SU-DHL-6 (cell line): ENCODE data around the gene CCDC110.
A peak's percentile ranks its signal among the peaks of the same experiment; 100 is the strongest.

Experiments
- H2AFZ ChIP-seq: fragments of 200-600 bp; sonication (generic); 2 replicates; pipeline ENCODE4 v1.6.1; 2014; ENCODE audit warnings: low read depth, mild to moderate bottlenecking, moderate library complexity, mixed read lengths, antibody characterized with exemption, low read length; ENCODE audit not compliant: severe bottlenecking
- H3F3A ChIP-seq: fragments of 200-600 bp; shearing (Covaris generic); 2 replicates; pipeline ENCODE4 v1.6.0; 2016; ENCODE audit warnings: antibody characterized with exemption, mild to moderate bottlenecking; ENCODE audit not compliant: insufficient read depth
- H3K27ac ChIP-seq: fragments of 200-600 bp; sonication (generic); 2 replicates; pipeline ENCODE4 v1.5.1; 2016; ENCODE audit warnings: low read depth, mild to moderate bottlenecking, low read length, moderate library complexity, mixed read lengths
- H3K27me3 ChIP-seq: fragments of 200-600 bp; sonication (generic), shearing (Covaris generic); 2 replicates; pipeline ENCODE4 v1.6.0; 2014; ENCODE audit warnings: mild to moderate bottlenecking, low read length
- H3K36me3 ChIP-seq: fragments of 200-600 bp; sonication (generic); 2 replicates; pipeline ENCODE4 v1.6.1; 2014; ENCODE audit warnings: mild to moderate bottlenecking, low read length, mixed read lengths
- H3K4me2 ChIP-seq: fragments of 300-600, 200-600 bp; shearing (Covaris generic), sonication (generic); 2 replicates; pipeline ENCODE4 v1.6.0; 2014; ENCODE audit warnings: low read length, low read depth, mild to moderate bottlenecking; ENCODE audit not compliant: poor library complexity, severe bottlenecking
- H3K4me3 ChIP-seq: fragments of 200-600 bp; sonication (generic); 2 replicates; pipeline ENCODE4 v1.5.1; 2014; ENCODE audit warnings: antibody characterized with exemption, low read length, mild to moderate bottlenecking, mixed read lengths; ENCODE audit not compliant: insufficient read depth, poor library complexity, severe bottlenecking
- H3K79me2 ChIP-seq: fragments of 200-600 bp; sonication (generic); 2 replicates; pipeline ENCODE4 v1.6.1; 2014; ENCODE audit warnings: mild to moderate bottlenecking, low read length, moderate library complexity; ENCODE audit not compliant: insufficient read depth
- H3K9ac ChIP-seq: fragments of 200-600 bp; sonication (generic); 2 replicates; pipeline ENCODE4 v1.7.0; 2014; ENCODE audit warnings: mild to moderate bottlenecking, low read length
- H3K9me2 ChIP-seq: fragments of 200-600 bp; sonication (generic); replicated peaks from 2 replicates; pipeline ENCODE4 v1.6.1; 2014; ENCODE audit warnings: low read length; ENCODE audit not compliant: insufficient read depth
- H3K9me3 ChIP-seq: fragments of 200-600 bp; sonication (generic); 2 replicates; pipeline ENCODE4 v1.6.1; 2014; ENCODE audit warnings: low read length, mixed read lengths; ENCODE audit not compliant: insufficient read depth
- H4K20me1 ChIP-seq: fragments of 200-600 bp; sonication (generic); 2 replicates; pipeline ENCODE4 v1.6.1; 2014; ENCODE audit warnings: low read depth, mild to moderate bottlenecking, antibody characterized with exemption, low read length, moderate library complexity, mixed read lengths
- CTCF ChIP-seq: fragments of 200-600 bp; sonication (generic); IDR thresholded peaks from one replicate; pipeline ENCODE4 v1.5.1; 2017; ENCODE audit warnings: antibody characterized with exemption, mild to moderate bottlenecking, low read length, moderate library complexity; ENCODE audit not compliant: insufficient read depth, poor library complexity, severe bottlenecking
- EZH2phosphoT487 ChIP-seq: fragments of 200-600 bp; sonication (generic), shearing (Covaris generic); conservative IDR thresholded peaks from 2 replicates; pipeline ENCODE4 v1.6.1; 2018; ENCODE audit warnings: mild to moderate bottlenecking, antibody characterized with exemption, low read length, moderate library complexity, mixed read lengths

CCDC110 gene

GRCh38 chr4:185471235-185472102, at the start of gene CCDC110:
Gene CCDC110 (minus strand): TSS chr4:185471733. CDS start chr4:185471683, 50 bp downstream.
- TF ChIP-seq CTCF (peak; percentile 24), EZH2phosphoT487 (no peak)
- H3F3A ChIP-seq = peaks cover 47% of the 10 kb centered on the region
- H3K9me3 ChIP-seq = no peaks in the 10 kb centered on the region
- peak within 1 kb of the TSS; percentile 96 for H3K27ac ChIP-seq
- peaks cover 5% of the 10 kb centered on the region; the same call in 1 of the 2 replicates for H3K36me3 ChIP-seq
- H3K4me3 ChIP-seq = peak within 1 kb of the TSS; percentile 97
- no peak within 1 kb of the TSS for H2AFZ ChIP-seq
- no peaks in the 10 kb centered on the region for H3K9me2 ChIP-seq
- no peaks in the 10 kb centered on the region for H4K20me1 ChIP-seq
- H3K27me3 ChIP-seq = no peaks in the 10 kb centered on the region
- peak within 1 kb of the TSS; percentile 100 for H3K9ac ChIP-seq
- peaks cover 56% of the 10 kb centered on the region for H3K79me2 ChIP-seq
- H3K4me2 ChIP-seq = peak within 1 kb of the TSS; percentile 98

- Histone ChIP-seq H3K9me3 (no peaks in the 10 kb centered on the region), H3K9me2 (no peaks in the 10 kb centered on the region), H2AFZ (no peak overlapping the region), H3K4me2 (no peak overlapping the region), H3K27ac (no peak overlapping the region), H4K20me1 (no peaks in the 10 kb centered on the region), H3K9ac (no peak overlapping the region), H3K36me3 (peaks cover 3% of the 10 kb centered on the region; the same call in 1 of the 2 replicates), H3K79me2 (no peaks in the 10 kb centered on the region), H3F3A (no peaks in the 10 kb centered on the region; the same call in 1 of the 2 replicates), H3K27me3 (no peaks in the 10 kb centered on the region), H3K4me3 (no peak overlapping the region)
- TF ChIP-seq CTCF (no peak), EZH2phosphoT487 (no peak)
These were observed 48.6 kb upstream of the CCDC110 start for GRCh38 chr4:185520119-185520518.

DNA sequence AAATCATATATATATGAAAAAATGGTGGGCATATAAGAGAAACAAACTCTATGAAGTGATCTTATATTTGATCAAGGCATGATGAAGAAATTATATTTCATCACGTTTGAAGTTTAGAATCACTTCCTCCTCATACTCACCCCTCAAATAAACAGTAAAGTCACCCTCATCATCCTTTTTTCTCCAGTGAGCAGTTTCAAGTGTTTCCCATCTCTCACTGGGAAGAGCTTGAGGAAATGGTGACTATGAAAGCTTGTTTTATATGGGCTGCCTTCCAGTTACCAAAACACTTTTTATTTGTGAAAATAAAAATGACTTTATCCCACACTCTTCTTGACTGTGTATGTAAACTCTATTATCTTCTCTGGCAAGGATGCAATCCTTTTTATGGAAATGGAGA, 47.0 kb upstream of the CCDC110 start:
- no peak overlapping the region for H3K4me2 ChIP-seq
- H3F3A ChIP-seq = no peaks in the 10 kb centered on the region; the same call in 1 of the 2 replicates
- no peak overlapping the region for H3K9ac ChIP-seq
- H2AFZ ChIP-seq = no peak overlapping the region
- H3K27ac ChIP-seq = no peak overlapping the region
- no peaks in the 10 kb centered on the region for H3K27me3 ChIP-seq
- no peaks in the 10 kb centered on the region for H3K9me2 ChIP-seq
- H3K79me2 ChIP-seq = no peaks in the 10 kb centered on the region
- no peak for TF ChIP-seq EZH2phosphoT487
- no peak for TF ChIP-seq CTCF
- H3K9me3 ChIP-seq = no peaks in the 10 kb centered on the region
- H3K4me3 ChIP-seq = no peak overlapping the region
- peaks cover 3% of the 10 kb centered on the region; the same call in 1 of the 2 replicates for H3K36me3 ChIP-seq
- H4K20me1 ChIP-seq = no peaks in the 10 kb centered on the region
